Measurements from ENCODE around the gene ADIPOR1. TPM values are rescaled to one million over a fixed set of nuclear protein-coding genes. Genes with fewer than 3 reads are reported as not detected.

ADIPOR1 gene
- total RNA-seq, 1 donor from 2014 or later = 54.6 TPM

GRCh38 chr1:202944438-202944921 lies 13.6 kb downstream of the ADIPOR1 start:
- Histone ChIP-seq H3K4me1 (no peaks in the 10 kb centered on the region), H3F3A (ENCODE audit: low read depth) (no peaks in the 10 kb centered on the region), H3K79me2 (ENCODE audit: low read depth) (no peaks in the 10 kb centered on the region), H3K4me2 (no peak overlapping the region), H4K20me1 (ENCODE audit: low read depth) (no peaks in the 10 kb centered on the region), H3K9me3 (ENCODE audit: low read depth) (no peaks in the 10 kb centered on the region), H3K9ac (no peak overlapping the region), H2AFZ (replicated peaks) (no peak overlapping the region), H3K27ac (no peak overlapping the region), H3K36me3 (peaks cover 6% of the 10 kb centered on the region), H3K4me3 (no peak overlapping the region), H3K27me3 (no peaks in the 10 kb centered on the region)
- no peak overlapping the region for H3K27ac Mint-ChIP-seq
- no peaks in the 10 kb centered on the region for H3K4me1 Mint-ChIP-seq
- TF ChIP-seq EZH2 (IDR thresholded peaks at IDR 0.05) (no peak), CTCF (IDR thresholded peaks at IDR 0.05) (no peak), EZH2phosphoT487 (IDR thresholded peaks at IDR 0.05) (no peak)
- no peak for DNase-seq (ENCODE audit: low spot score)
- no peaks in the 10 kb centered on the region for H3K27me3 Mint-ChIP-seq (ENCODE audit: insufficient read depth, low read depth)
- no peak overlapping the region for H3K4me3 Mint-ChIP-seq
- no peaks in the 10 kb centered on the region for H3K9me3 Mint-ChIP-seq
- peaks cover 35% of the 10 kb centered on the region for H3K36me3 Mint-ChIP-seq

- Mint-ChIP-seq H3K9me3 (no peaks in the 10 kb centered on the region), H3K27me3 (ENCODE audit: insufficient read depth, low read depth) (no peaks in the 10 kb centered on the region), H3K4me3 (no peak overlapping the region), H3K4me1 (no peaks in the 10 kb centered on the region), H3K27ac (no peak overlapping the region), H3K36me3 (peaks cover 30% of the 10 kb centered on the region)
- no peak for DNase-seq (ENCODE audit: low spot score)
- Histone ChIP-seq H3K4me3 (no peak overlapping the region), H3K4me1 (no peaks in the 10 kb centered on the region), H3K27ac (no peak overlapping the region), H3F3A (ENCODE audit: low read depth) (no peaks in the 10 kb centered on the region), H4K20me1 (ENCODE audit: low read depth) (no peaks in the 10 kb centered on the region), H3K36me3 (peaks cover 6% of the 10 kb centered on the region), H2AFZ (replicated peaks) (no peak overlapping the region), H3K9me3 (ENCODE audit: low read depth) (no peaks in the 10 kb centered on the region), H3K79me2 (ENCODE audit: low read depth) (no peaks in the 10 kb centered on the region), H3K9ac (no peak overlapping the region), H3K27me3 (no peaks in the 10 kb centered on the region), H3K4me2 (no peak overlapping the region)
- TF ChIP-seq EZH2phosphoT487 (IDR thresholded peaks at IDR 0.05) (no peak), EZH2 (IDR thresholded peaks at IDR 0.05) (no peak), CTCF (IDR thresholded peaks at IDR 0.05) (no peak)
Observed at GRCh38 chr1:202942426-202942825, 15.7 kb downstream of the ADIPOR1 start.

- H3K4me1 ChIP-seq = no peaks in the 10 kb centered on the region
- no peaks in the 10 kb centered on the region for H3K27me3 ChIP-seq
- no peak overlapping the region for H2AFZ ChIP-seq (replicated peaks)
- peaks cover 29% of the 10 kb centered on the region for H3K36me3 Mint-ChIP-seq
- H3K4me2 ChIP-seq = no peak overlapping the region
- H4K20me1 ChIP-seq (ENCODE audit: low read depth) = no peaks in the 10 kb centered on the region
- no peak overlapping the region for H3K27ac ChIP-seq
- H3K79me2 ChIP-seq (ENCODE audit: low read depth) = no peaks in the 10 kb centered on the region
- H3F3A ChIP-seq (ENCODE audit: low read depth) = no peaks in the 10 kb centered on the region
- H3K9me3 ChIP-seq (ENCODE audit: low read depth) = no peaks in the 10 kb centered on the region
- no peak overlapping the region for H3K4me3 Mint-ChIP-seq
- no peak overlapping the region for H3K27ac Mint-ChIP-seq
- peaks cover 6% of the 10 kb centered on the region for H3K36me3 ChIP-seq
- no peaks in the 10 kb centered on the region for H3K9me3 Mint-ChIP-seq
- H3K4me3 ChIP-seq = no peak overlapping the region
- H3K9ac ChIP-seq = no peak overlapping the region
- no peak for DNase-seq (ENCODE audit: low spot score)
- H3K4me1 Mint-ChIP-seq = no peaks in the 10 kb centered on the region
- TF ChIP-seq CTCF (IDR thresholded peaks at IDR 0.05) (no peak), EZH2phosphoT487 (IDR thresholded peaks at IDR 0.05) (no peak), EZH2 (IDR thresholded peaks at IDR 0.05) (no peak)
- no peaks in the 10 kb centered on the region for H3K27me3 Mint-ChIP-seq (ENCODE audit: insufficient read depth, low read depth)
Observed at GRCh38 chr1:202941372-202941771, 16.7 kb downstream of the ADIPOR1 start.
